Glomerular endothelial cell (primary cell): Measurements from ENCODE around the gene RSRC1. TPM values are rescaled to one million over a fixed set of nuclear protein-coding genes. Genes with fewer than 3 reads are reported as not detected.

Experiments used
- DNase-seq: peaks from one replicate; pipeline ENCODE4 v3.0.0-alpha.2; 2011; ENCODE audit warnings: low read depth, low spot score; ENCODE audit errors: extremely low read depth
- total RNA-seq: library from RNA; depleted of rRNA; stranded (reverse); fragments of >200 nt; gene quantifications from 2 replicates; pipeline ENCODE4 v1.2.3, GENCODE V29; 2015

RSRC1 gene
- total RNA-seq, 1 donor from 2014 or later = 26.9 TPM

- DNase-seq = no peak
These were observed 459.9 kb downstream of the RSRC1 start for GRCh38 chr3:158569794-158570193.

GRCh38 chr3:158570999-158571702 is 461.3 kb downstream of the RSRC1 start, which contains the start of gene MLF1:
Gene MLF1, plus strand, starts transcription at chr3:158571194. Its CDS starts 107 bp downstream, at chr3:158571301.
- DNase-seq = peak; percentile 65

GRCh38 chr3:158571969-158572765 is 462.3 kb downstream of the RSRC1 start:
- no peak for DNase-seq

GRCh38 chr3:158572766-158573060 is 462.8 kb downstream of the RSRC1 start:
- no peak for DNase-seq

GRCh38 chr3:158573714-158574113 is 463.8 kb downstream of the RSRC1 start:
- no peak for DNase-seq

GRCh38 chr3:158574646-158575045 is 464.8 kb downstream of the RSRC1 start:
- no peak for DNase-seq

- no peak for DNase-seq
These were observed 480.3 kb downstream of the RSRC1 start for GRCh38 chr3:158590223-158590622.

Other genes starting within 250 kb of the RSRC1 start
- not detected in 2 replicates for gene SHOX2, start 3.7 kb upstream of the RSRC1 start, total RNA-seq